Mesenchymal stem cell (in vitro differentiated cells and primary cell): ENCODE data around the gene BTBD16.

ENCODE experiments used
- DNase-seq: peaks from one replicate; pipeline ENCODE4 v3.0.0-alpha.2; 2013
- H2AFZ ChIP-seq: one replicate; pipeline ENCODE4 v1.6.1; 2013; ENCODE audit warnings: low read depth, mild to moderate bottlenecking, control low read depth, inconsistent platforms, low read length, moderate library complexity
- H2AK5ac ChIP-seq: 2 replicates; pipeline ENCODE4 v1.6.1; 2013; ENCODE audit warnings: low read length, moderate library complexity, mild to moderate bottlenecking, inconsistent platforms; ENCODE audit not compliant: severe bottlenecking
- H2BK120ac ChIP-seq: one replicate; pipeline ENCODE4 v1.6.1; 2013; ENCODE audit warnings: low read depth, mild to moderate bottlenecking, inconsistent platforms, low read length, moderate library complexity
- H2BK12ac ChIP-seq, 2 experiments: one replicate each; pipeline ENCODE4 v1.6.1; 2013; ENCODE audit warnings: inconsistent platforms in 2 of 2, low read length in 2 of 2, mild to moderate bottlenecking in 2 of 2, moderate library complexity in 2 of 2, control low read depth in 1 of 2
- H2BK15ac ChIP-seq: one replicate; pipeline ENCODE4 v1.6.1; 2013; ENCODE audit warnings: mild to moderate bottlenecking, low read depth, inconsistent platforms; ENCODE audit not compliant: poor library complexity, severe bottlenecking
- H2BK5ac ChIP-seq: 2 replicates; pipeline ENCODE4 v1.6.1; 2013; ENCODE audit warnings: low read depth, mild to moderate bottlenecking, low read length, control low read depth, inconsistent platforms; ENCODE audit not compliant: poor library complexity, severe bottlenecking
- H3K14ac ChIP-seq, 2 experiments: one replicate each; pipeline ENCODE4 v1.6.1; 2013; ENCODE audit warnings: inconsistent platforms in 2 of 2, low read length in 2 of 2, control low read depth in 1 of 2, mild to moderate bottlenecking in 1 of 2, moderate library complexity in 1 of 2
- H3K18ac ChIP-seq, 2 experiments: one replicate each; pipeline ENCODE4 v1.6.1; 2013; ENCODE audit warnings: inconsistent platforms in 2 of 2, low read length in 2 of 2, control low read depth in 1 of 2, low read depth in 1 of 2, mild to moderate bottlenecking in 1 of 2
- H3K23ac ChIP-seq, 2 experiments: one replicate each; pipeline ENCODE4 v1.6.1; 2013; ENCODE audit warnings: inconsistent platforms in 2 of 2, low read length in 2 of 2, mild to moderate bottlenecking in 2 of 2, moderate library complexity in 2 of 2, control low read depth in 1 of 2
- H3K27ac ChIP-seq: 2 replicates; pipeline ENCODE4 v1.5.1; 2013; ENCODE audit warnings: mild to moderate bottlenecking, moderate library complexity, low read length, control low read depth, inconsistent platforms; ENCODE audit not compliant: poor library complexity, severe bottlenecking
- H3K27me3 ChIP-seq, 2 experiments: 2 replicates each; pipeline versions ENCODE4 v1.6.1 to v1.7.0; 2013; ENCODE audit warnings: low read length in 2 of 2, mild to moderate bottlenecking in 2 of 2, moderate library complexity in 2 of 2, control low read depth in 1 of 2, inconsistent platforms in 1 of 2; ENCODE audit not compliant: control insufficient read depth in 1 of 2, insufficient read depth in 1 of 2
- H3K36me3 ChIP-seq, 2 experiments: 2 replicates each; pipeline versions ENCODE4 v1.6.1 to v1.7.0; 2013; ENCODE audit warnings: low read length in 2 of 2, control low read depth in 1 of 2, inconsistent platforms in 1 of 2, low read depth in 1 of 2, mild to moderate bottlenecking in 1 of 2; ENCODE audit not compliant: insufficient read depth in 2 of 2, control insufficient read depth in 1 of 2
- H3K4ac ChIP-seq, 2 experiments: one replicate each; pipeline ENCODE4 v1.6.1; 2013; ENCODE audit warnings: inconsistent platforms in 2 of 2, low read length in 2 of 2, mild to moderate bottlenecking in 2 of 2, moderate library complexity in 2 of 2, control low read depth in 1 of 2, low read depth in 1 of 2
- H3K4me1 ChIP-seq: 2 replicates; pipeline ENCODE4 v1.6.1; 2013; ENCODE audit warnings: low read depth, low read length, control low read depth; ENCODE audit not compliant: control insufficient read depth, insufficient read depth
- H3K4me2 ChIP-seq: 2 replicates; pipeline ENCODE4 v1.6.1; 2013; ENCODE audit warnings: low read length, mild to moderate bottlenecking, inconsistent platforms; ENCODE audit not compliant: poor library complexity, severe bottlenecking
- H3K4me3 ChIP-seq, 2 experiments: 2 replicates each; pipeline versions ENCODE4 v1.5.1 to v1.7.0; 2013; ENCODE audit warnings: low read length in 2 of 2, mild to moderate bottlenecking in 2 of 2, control low read depth in 1 of 2, low read depth in 1 of 2; ENCODE audit not compliant: insufficient read depth in 1 of 2
- H3K79me1 ChIP-seq: replicated peaks from 2 replicates; pipeline ENCODE4 v1.6.1; 2013; ENCODE audit warnings: mild to moderate bottlenecking, control low read depth, low read length, inconsistent platforms; ENCODE audit not compliant: poor library complexity, severe bottlenecking
- H3K9ac ChIP-seq: 2 replicates; pipeline ENCODE4 v1.7.0; 2013; ENCODE audit warnings: mild to moderate bottlenecking, low read length, moderate library complexity
- H3K9me3 ChIP-seq: 2 replicates; pipeline ENCODE4 v1.7.0; 2013; ENCODE audit warnings: mild to moderate bottlenecking, low read length; ENCODE audit not compliant: control insufficient read depth
- H4K8ac ChIP-seq: one replicate; pipeline ENCODE4 v1.6.1; 2013; ENCODE audit warnings: inconsistent platforms, mild to moderate bottlenecking, low read length, moderate library complexity
- H4K91ac ChIP-seq: one replicate; pipeline ENCODE4 v1.6.1; 2013; ENCODE audit warnings: mild to moderate bottlenecking, low read length, inconsistent platforms
- WGBS: methylation state at CpG from one replicate; pipeline ENCODE4 v1.1.7; 2013; ENCODE audit warnings: mixed read lengths; 5-methylcytosine and 5-hydroxymethylcytosine counted together

The BTBD16 gene

DNA sequence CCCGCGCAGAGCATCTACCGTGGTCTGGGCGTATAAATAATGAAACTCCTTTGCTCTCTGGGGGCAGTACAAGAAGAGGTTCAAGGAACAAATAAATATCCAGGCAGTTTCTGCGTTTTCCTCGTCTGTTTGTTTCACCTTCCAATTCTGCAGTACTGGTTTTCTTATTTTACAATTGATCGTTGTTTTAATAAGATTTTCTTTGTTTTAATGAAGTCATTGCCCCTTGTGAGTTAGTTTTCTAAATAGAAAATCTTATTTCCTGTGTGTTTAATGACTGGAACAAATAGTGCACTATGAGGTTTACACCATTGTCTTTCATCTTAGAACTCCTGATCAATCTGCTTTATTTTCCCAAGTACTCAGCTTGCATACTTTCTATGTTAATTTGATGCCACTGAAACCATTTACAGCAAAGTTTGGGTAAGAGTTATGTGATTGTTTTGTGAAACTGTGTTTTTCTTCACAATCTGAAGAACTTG is 104.6 kb downstream of the BTBD16 start:
- H2BK5ac ChIP-seq = no peak overlapping the region
- no peak overlapping the region for H3K23ac ChIP-seq
- no peak overlapping the region for H2AK5ac ChIP-seq
- no peak overlapping the region for H4K91ac ChIP-seq
- no peak overlapping the region for H2AFZ ChIP-seq
- peak overlapping the region; percentile 96 to 98 for H3K4me3 ChIP-seq
- H3K9me3 ChIP-seq = no peaks in the 10 kb centered on the region
- H3K4ac ChIP-seq = no peak overlapping the region
- H2BK120ac ChIP-seq = no peak overlapping the region
- H3K9ac ChIP-seq = peak overlapping the region; percentile 90
- H4K8ac ChIP-seq = no peak overlapping the region
- no peak overlapping the region for H3K14ac ChIP-seq
- no peak overlapping the region for H3K18ac ChIP-seq
- WGBS = 0% methylated on average over 4 of the region's 7 CpGs
- H2BK15ac ChIP-seq = no peak overlapping the region
- DNase-seq = no peak
- peaks cover 3% of the 10 kb centered on the region for H3K79me1 ChIP-seq
- no peak overlapping the region for H2BK12ac ChIP-seq
- peak overlapping the region; percentile 64 for H3K27ac ChIP-seq
- H3K4me1 ChIP-seq = peaks cover 3% of the 10 kb centered on the region
- no peaks in the 10 kb centered on the region for H3K27me3 ChIP-seq
- H3K4me2 ChIP-seq = peak overlapping the region; percentile 74
- H3K36me3 ChIP-seq = peaks cover 0 to 4% of the 10 kb centered on the region in 2 experiments

- DNase-seq = no peak
- Histone ChIP-seq H2BK12ac (no peak overlapping the region), H3K79me1 (peaks cover 3% of the 10 kb centered on the region), H3K9ac (no peak overlapping the region), H3K27me3 (no peaks in the 10 kb centered on the region), H3K18ac (no peak overlapping the region), H3K23ac (no peak overlapping the region), H2AFZ (no peak overlapping the region), H2BK5ac (no peak overlapping the region), H2BK120ac (no peak overlapping the region), H3K14ac (no peak overlapping the region), H4K8ac (no peak overlapping the region), H3K27ac (no peak overlapping the region), H2BK15ac (no peak overlapping the region), H3K36me3 (peaks cover 0 to 4% of the 10 kb centered on the region in 2 experiments), H4K91ac (no peak overlapping the region), H3K4me1 (peaks cover 3% of the 10 kb centered on the region), H3K4me2 (peak overlapping the region; percentile 29), H3K9me3 (no peaks in the 10 kb centered on the region), H3K4ac (no peak overlapping the region), H2AK5ac (no peak overlapping the region), H3K4me3 (no peak overlapping the region)
- 98% methylated on average over 8 of the region's 11 CpGs for WGBS
Measured at GRCh38 chr10:122376364-122376961, 105.4 kb downstream of the BTBD16 start.

GRCh38 chr10:122379041-122379440 is 107.9 kb downstream of the BTBD16 start:
- no peak overlapping the region for H3K23ac ChIP-seq
- H3K27me3 ChIP-seq = no peaks in the 10 kb centered on the region
- H2BK120ac ChIP-seq = no peak overlapping the region
- no peak overlapping the region for H3K4me3 ChIP-seq
- H3K4me1 ChIP-seq = peaks cover 3% of the 10 kb centered on the region
- peaks cover 0 to 4% of the 10 kb centered on the region in 2 experiments for H3K36me3 ChIP-seq
- no peak overlapping the region for H3K14ac ChIP-seq
- no peak overlapping the region for H3K27ac ChIP-seq
- no peak overlapping the region for H3K9ac ChIP-seq
- H2AFZ ChIP-seq = no peak overlapping the region
- no peak overlapping the region for H4K8ac ChIP-seq
- H3K18ac ChIP-seq = no peak overlapping the region
- WGBS = over 99% methylated on average over 5 of the region's 5 CpGs
- no peak overlapping the region for H3K4ac ChIP-seq
- DNase-seq = no peak
- H2BK15ac ChIP-seq = no peak overlapping the region
- no peak overlapping the region for H2AK5ac ChIP-seq
- no peak overlapping the region for H4K91ac ChIP-seq
- H2BK5ac ChIP-seq = no peak overlapping the region
- H3K79me1 ChIP-seq = no peaks in the 10 kb centered on the region
- no peak overlapping the region for H3K4me2 ChIP-seq
- H2BK12ac ChIP-seq = no peak overlapping the region
- no peaks in the 10 kb centered on the region for H3K9me3 ChIP-seq

GRCh38 chr10:122379537-122379936 is 108.4 kb downstream of the BTBD16 start:
- Histone ChIP-seq H3K4ac (no peak overlapping the region), H3K9me3 (no peaks in the 10 kb centered on the region), H3K4me2 (no peak overlapping the region), H2BK5ac (no peak overlapping the region), H2AFZ (no peak overlapping the region), H3K36me3 (peaks cover 0 to 4% of the 10 kb centered on the region in 2 experiments), H2AK5ac (no peak overlapping the region), H3K23ac (no peak overlapping the region), H3K27me3 (no peaks in the 10 kb centered on the region), H3K79me1 (no peaks in the 10 kb centered on the region), H3K27ac (no peak overlapping the region), H4K91ac (no peak overlapping the region), H3K9ac (no peak overlapping the region), H2BK12ac (no peak overlapping the region), H2BK120ac (no peak overlapping the region), H3K14ac (no peak overlapping the region), H3K4me1 (peaks cover 3% of the 10 kb centered on the region), H2BK15ac (no peak overlapping the region), H3K4me3 (no peak overlapping the region), H3K18ac (no peak overlapping the region), H4K8ac (no peak overlapping the region)
- no CpG with 5 or more reads among the region's 2 CpGs for WGBS
- no peak for DNase-seq
